K562 (cell line): ENCODE data around the gene ZNF143. TPM values are rescaled to one million over a fixed set of nuclear protein-coding genes. Genes with fewer than 3 reads are reported as not detected.

Source experiments
- ATAC-seq: fragments of 200-7000 bp; cut with Tn5 transposase; 3 replicates; pipeline ENCODE4 v1.9.1; 2020; ENCODE audit warnings: moderate library complexity
- BruUV-seq: library from RNA; stranded (reverse); fragments of 400-500 nt; replicated peaks from 2 replicates; lab custom pipeline; 2021; lab: Mats Ljungman, UMichigan
- CTCF ChIA-PET: fragments of 300-600 bp; formaldehyde crosslinking; extraction: SDS; loops from one replicate; lab custom pipeline; 2021; ENCODE audit warnings: low intra/inter-chr PET ratio; lab: Yijun Ruan, JAX
- POLR2A ChIA-PET: fragments of 300-600, 350-650 bp; sonication (Branson Sonifier 250); formaldehyde crosslinking; extraction: SDS; loops from one replicate; lab custom pipeline; 2021; ENCODE audit warnings: antibody characterized with exemption, inconsistent platforms; lab: Yijun Ruan, JAX
- DNase-seq, 4 experiments: peaks; one replicate each; pipeline versions ENCODE4 v3.0.0 to v3.0.0-alpha.2; 2011 to 2018; ENCODE audit warnings: low spot score in 3 of 4, mixed read lengths in 3 of 4; ENCODE audit errors: extremely low read depth in 1 of 4
- FAIRE-seq: peaks from 2 replicates; lab custom pipeline; 2011; peaks lifted over from hg19 to GRCh38; lab: Jason Lieb, UNC
- H2AFZ ChIP-seq: 2 replicates; pipeline ENCODE4 v1.6.0; 2011; ENCODE audit warnings: low read depth, low read length, control low read depth, inconsistent platforms
- H3K27ac ChIP-seq: fragments of 200-600 bp; 3 replicates; pipeline ENCODE4 v1.8.0; 2011; ENCODE audit warnings: low read depth, mild to moderate bottlenecking, control low read depth, inconsistent platforms, low read length, moderate library complexity, mixed read lengths; ENCODE audit errors: extremely low read depth
- H3K27me3 ChIP-seq, 2 experiments: fragments of 300-600 bp in 1 of 2; 2 replicates in 1 of 2; 3 replicates in 1 of 2; pipeline versions ENCODE4 v1.6.0 to v1.8.0; 2011; ENCODE audit warnings: inconsistent platforms in 2 of 2, low read length in 2 of 2, mild to moderate bottlenecking in 1 of 2, mixed read lengths in 1 of 2, moderate library complexity in 1 of 2; ENCODE audit not compliant: control insufficient read depth in 2 of 2, insufficient read depth in 2 of 2
- H3K36me3 ChIP-seq: fragments of 300-600 bp; 3 replicates; pipeline ENCODE4 v1.8.0; 2011; ENCODE audit warnings: mild to moderate bottlenecking, low read length, inconsistent platforms; ENCODE audit not compliant: control insufficient read depth, insufficient read depth
- H3K4me1 ChIP-seq, 2 experiments: fragments of 200-600 bp in 1 of 2; replicated peaks in 1 of 2; 2 replicates in 1 of 2; 3 replicates in 1 of 2; pipeline versions ENCODE4 v1.5.1 to v1.8.0; 2011; ENCODE audit warnings: inconsistent platforms in 2 of 2, low read length in 2 of 2, mild to moderate bottlenecking in 1 of 2, mixed read lengths in 1 of 2, moderate library complexity in 1 of 2; ENCODE audit not compliant: control insufficient read depth in 2 of 2, insufficient read depth in 2 of 2
- H3K4me2 ChIP-seq: 2 replicates; pipeline ENCODE4 v1.6.1; 2011; ENCODE audit warnings: low read length, control low read depth, inconsistent platforms, mixed read lengths; ENCODE audit not compliant: insufficient read depth
- H3K4me3 ChIP-seq: fragments of 200-600 bp; sonication (generic), shearing (Covaris generic); 2 replicates; pipeline ENCODE4 v1.5.1; 2016; ENCODE audit warnings: control low read depth, inconsistent platforms
- H3K79me2 ChIP-seq: fragments of 200-600 bp; 3 replicates; pipeline ENCODE4 v1.8.0; 2011; ENCODE audit warnings: low read length, inconsistent platforms; ENCODE audit not compliant: control insufficient read depth, insufficient read depth
- H3K9ac ChIP-seq, 2 experiments: 2 replicates each; pipeline versions ENCODE4 v1.6.0 to v1.6.1; 2011; ENCODE audit warnings: low read depth in 2 of 2, low read length in 2 of 2, control low read depth in 1 of 2, inconsistent platforms in 1 of 2, mild to moderate bottlenecking in 1 of 2, mixed read lengths in 1 of 2; ENCODE audit not compliant: insufficient read depth in 1 of 2
- H3K9me1 ChIP-seq: one replicate; pipeline ENCODE4 v1.6.0; 2011; ENCODE audit warnings: inconsistent platforms, mild to moderate bottlenecking, low read length, moderate library complexity; ENCODE audit not compliant: control insufficient read depth, insufficient read depth
- H3K9me3 ChIP-seq: replicated peaks from 2 replicates; pipeline ENCODE4 v1.5.1; 2011; ENCODE audit warnings: low read depth, low read length, inconsistent platforms; ENCODE audit not compliant: control insufficient read depth, insufficient read depth
- H4K20me1 ChIP-seq: replicated peaks from 2 replicates; pipeline ENCODE4 v1.6.1; 2011; ENCODE audit warnings: low read length, inconsistent platforms, mixed read lengths; ENCODE audit not compliant: control insufficient read depth, insufficient read depth
- HDAC6 ChIP-seq: IDR thresholded peaks from 2 replicates; pipeline ENCODE4 v1.6.1; 2012; ENCODE audit warnings: low read depth, mild to moderate bottlenecking, control low read depth, inconsistent platforms, low read length, moderate library complexity
- KHSRP ChIP-seq: fragments of 450-650 bp; IDR thresholded peaks from 2 replicates; pipeline ENCODE4 v1.6.1; 2017
- NR2F6 ChIP-seq: fragments of 450-650 bp; formaldehyde crosslinking; IDR thresholded peaks from 2 replicates; pipeline ENCODE4 v1.4.0; 2020; ENCODE audit warnings: mild to moderate bottlenecking
- SREBF1 ChIP-seq: fragments of 150-350 bp; IDR thresholded peaks from 2 replicates; pipeline ENCODE4 v1.6.1; 2014; ENCODE audit warnings: antibody characterized with exemption, low read depth, low read length, borderline replicate concordance
- ZNF717 ChIP-seq: fragments of 250-450 bp; sonication (Bioruptor Pico); IDR thresholded peaks from 2 replicates; pipeline ENCODE4 v1.5.0; 2021
- WGBS: fragments of 100-300 bp; shearing (Covaris generic); methylation state at CpG from one replicate; pipeline ENCODE4 v1.1.6; 2016; ENCODE audit warnings: low coverage, mixed read lengths; ENCODE audit not compliant: insufficient coverage; ENCODE audit errors: missing lambda C conversion rate; 5-methylcytosine and 5-hydroxymethylcytosine counted together
- in situ Hi-C: fragments of 300-500 bp; cut with MboI; formaldehyde crosslinking; loops from 4 replicates; pipeline ENCODE4 v1.15.0; 2018; ENCODE audit warnings: inconsistent platforms, mixed read lengths
- intact Hi-C: fragments of 100-400 bp; cut with micrococcal nuclease; formaldehyde crosslinking; loops from 2 replicates; pipeline ENCODE4 v1.14.2; 2022
- polyA plus RNA-seq, 8 experiments: library from polyadenylated mRNA; depleted of rRNA in 4 of 8; stranded (reverse) in 5 of 8; unstranded in 3 of 8; fragments of >200 nt; fragmentation: Nextera tagmentation in 2 of 8; fragmentation: Illumina TruSeq in 1 of 8; extraction: Ambion mirVana in 2 of 8; extraction: Trizol in 1 of 8; gene quantifications; 2 replicates each; pipeline versions ENCODE4 v1.2.1 to v1.2.3, GENCODE V29; 2011 to 2014; ENCODE audit warnings: inconsistent platforms in 1 of 8, missing spikeins in 1 of 8
- total RNA-seq, 7 experiments: library from RNA; depleted of rRNA in 6 of 7; stranded (reverse); fragments of >200 nt in 6 of 7; fragmentation: Illumina TruSeq in 2 of 7; extraction: Trizol in 2 of 7; gene quantifications; 2 replicates each; pipeline versions ENCODE4 v1.2.1 to v1.2.3, GENCODE V29; 2011 to 2021; ENCODE audit warnings: low replicate concordance in 1 of 7
- TF ChIP-seq, protein P1 (sequence below): fragments of 250-450 bp; sonication (Bioruptor Pico); IDR thresholded peaks from 2 replicates; pipeline ENCODE4 v1.8.0; 2022; ENCODE audit warnings: inconsistent platforms, mild to moderate bottlenecking, moderate library complexity, borderline replicate concordance
- TF ChIP-seq, protein P2 (sequence below): fragments of 450-650 bp; IDR thresholded peaks from 2 replicates; pipeline ENCODE4 v1.6.1; 2014; ENCODE audit warnings: low read depth, mild to moderate bottlenecking, moderate library complexity, borderline replicate concordance
- TF ChIP-seq, protein P3 (sequence below): fragments of 450-650 bp; IDR thresholded peaks from 2 replicates; pipeline ENCODE4 v1.6.1; 2016; ENCODE audit warnings: mild to moderate bottlenecking
- TF ChIP-seq, protein P4 (sequence below): fragments of 450-650 bp; IDR thresholded peaks from 2 replicates; pipeline ENCODE4 v1.7.1; 2018; ENCODE audit warnings: mild to moderate bottlenecking, low read depth; ENCODE audit not compliant: partially characterized antibody

The ZNF143 gene
- total and polyA plus RNA-seq, 9 of the 15 experiments (the other 6 are each of a cell fraction or from before 2014, with no cell fraction given) = 18.4 to 58.5 (median 27.1) TPM

DNA sequence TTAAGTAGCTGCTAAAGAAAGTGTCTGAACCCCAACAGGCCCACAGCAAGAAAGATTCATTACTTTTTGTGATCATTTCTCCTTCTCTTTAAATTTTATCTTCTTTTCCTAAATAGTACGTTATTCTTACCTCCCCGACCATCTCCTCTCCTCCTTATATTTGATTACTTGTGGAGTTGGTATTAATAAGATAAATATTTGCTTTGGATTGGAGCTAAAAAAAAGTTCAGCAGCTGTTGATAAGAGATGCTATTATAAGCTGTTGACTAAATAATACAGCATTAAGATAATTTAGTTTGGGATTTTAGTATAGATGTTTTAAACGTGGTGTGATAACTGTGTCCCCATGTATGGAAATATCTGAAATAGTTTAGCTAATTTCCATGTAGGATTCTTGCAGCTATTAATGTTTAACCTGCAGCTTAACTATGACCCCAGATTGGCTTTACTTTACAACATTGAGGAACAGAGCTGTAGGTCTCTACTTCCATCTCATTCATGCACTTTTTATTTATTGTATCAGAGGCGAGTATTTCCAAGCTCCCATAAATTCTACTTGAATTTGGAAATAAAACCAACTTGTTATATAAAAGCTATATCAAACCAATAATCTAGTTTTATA is 37.8 kb downstream of the ZNF143 start:
- DNase-seq (no peak), FAIRE-seq (no peak)
- POLR2A ChIA-PET = interaction anchor here (0.5 to 2.1 kb wide), 3 partner anchors 38 to 66 kb away, joined by 3 to 12 read pairs (median 3); partner anchors contain the start of gene ZNF143
- no peaks in the 10 kb centered on the region for H3K79me2 ChIP-seq
- CTCF ChIA-PET = no interaction called here
- TF ChIP-seq NR2F6 (CRISPR knock-in tag) = no peak
- TF ChIP-seq, protein P1, sequence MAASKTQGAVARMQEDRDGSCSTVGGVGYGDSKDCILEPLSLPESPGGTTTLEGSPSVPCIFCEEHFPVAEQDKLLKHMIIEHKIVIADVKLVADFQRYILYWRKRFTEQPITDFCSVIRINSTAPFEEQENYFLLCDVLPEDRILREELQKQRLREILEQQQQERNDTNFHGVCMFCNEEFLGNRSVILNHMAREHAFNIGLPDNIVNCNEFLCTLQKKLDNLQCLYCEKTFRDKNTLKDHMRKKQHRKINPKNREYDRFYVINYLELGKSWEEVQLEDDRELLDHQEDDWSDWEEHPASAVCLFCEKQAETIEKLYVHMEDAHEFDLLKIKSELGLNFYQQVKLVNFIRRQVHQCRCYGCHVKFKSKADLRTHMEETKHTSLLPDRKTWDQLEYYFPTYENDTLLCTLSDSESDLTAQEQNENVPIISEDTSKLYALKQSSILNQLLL (CRISPR knock-in tag) = no peak
- TF ChIP-seq SREBF1 = no peak
- no peak for TF ChIP-seq HDAC6
- TF ChIP-seq, protein P2, sequence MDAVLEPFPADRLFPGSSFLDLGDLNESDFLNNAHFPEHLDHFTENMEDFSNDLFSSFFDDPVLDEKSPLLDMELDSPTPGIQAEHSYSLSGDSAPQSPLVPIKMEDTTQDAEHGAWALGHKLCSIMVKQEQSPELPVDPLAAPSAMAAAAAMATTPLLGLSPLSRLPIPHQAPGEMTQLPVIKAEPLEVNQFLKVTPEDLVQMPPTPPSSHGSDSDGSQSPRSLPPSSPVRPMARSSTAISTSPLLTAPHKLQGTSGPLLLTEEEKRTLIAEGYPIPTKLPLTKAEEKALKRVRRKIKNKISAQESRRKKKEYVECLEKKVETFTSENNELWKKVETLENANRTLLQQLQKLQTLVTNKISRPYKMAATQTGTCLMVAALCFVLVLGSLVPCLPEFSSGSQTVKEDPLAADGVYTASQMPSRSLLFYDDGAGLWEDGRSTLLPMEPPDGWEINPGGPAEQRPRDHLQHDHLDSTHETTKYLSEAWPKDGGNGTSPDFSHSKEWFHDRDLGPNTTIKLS = no peak
- TF ChIP-seq, protein P3, sequence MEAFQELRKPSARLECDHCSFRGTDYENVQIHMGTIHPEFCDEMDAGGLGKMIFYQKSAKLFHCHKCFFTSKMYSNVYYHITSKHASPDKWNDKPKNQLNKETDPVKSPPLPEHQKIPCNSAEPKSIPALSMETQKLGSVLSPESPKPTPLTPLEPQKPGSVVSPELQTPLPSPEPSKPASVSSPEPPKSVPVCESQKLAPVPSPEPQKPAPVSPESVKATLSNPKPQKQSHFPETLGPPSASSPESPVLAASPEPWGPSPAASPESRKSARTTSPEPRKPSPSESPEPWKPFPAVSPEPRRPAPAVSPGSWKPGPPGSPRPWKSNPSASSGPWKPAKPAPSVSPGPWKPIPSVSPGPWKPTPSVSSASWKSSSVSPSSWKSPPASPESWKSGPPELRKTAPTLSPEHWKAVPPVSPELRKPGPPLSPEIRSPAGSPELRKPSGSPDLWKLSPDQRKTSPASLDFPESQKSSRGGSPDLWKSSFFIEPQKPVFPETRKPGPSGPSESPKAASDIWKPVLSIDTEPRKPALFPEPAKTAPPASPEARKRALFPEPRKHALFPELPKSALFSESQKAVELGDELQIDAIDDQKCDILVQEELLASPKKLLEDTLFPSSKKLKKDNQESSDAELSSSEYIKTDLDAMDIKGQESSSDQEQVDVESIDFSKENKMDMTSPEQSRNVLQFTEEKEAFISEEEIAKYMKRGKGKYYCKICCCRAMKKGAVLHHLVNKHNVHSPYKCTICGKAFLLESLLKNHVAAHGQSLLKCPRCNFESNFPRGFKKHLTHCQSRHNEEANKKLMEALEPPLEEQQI = no peak
- TF ChIP-seq KHSRP = no peak
- TF ChIP-seq, protein P4, sequence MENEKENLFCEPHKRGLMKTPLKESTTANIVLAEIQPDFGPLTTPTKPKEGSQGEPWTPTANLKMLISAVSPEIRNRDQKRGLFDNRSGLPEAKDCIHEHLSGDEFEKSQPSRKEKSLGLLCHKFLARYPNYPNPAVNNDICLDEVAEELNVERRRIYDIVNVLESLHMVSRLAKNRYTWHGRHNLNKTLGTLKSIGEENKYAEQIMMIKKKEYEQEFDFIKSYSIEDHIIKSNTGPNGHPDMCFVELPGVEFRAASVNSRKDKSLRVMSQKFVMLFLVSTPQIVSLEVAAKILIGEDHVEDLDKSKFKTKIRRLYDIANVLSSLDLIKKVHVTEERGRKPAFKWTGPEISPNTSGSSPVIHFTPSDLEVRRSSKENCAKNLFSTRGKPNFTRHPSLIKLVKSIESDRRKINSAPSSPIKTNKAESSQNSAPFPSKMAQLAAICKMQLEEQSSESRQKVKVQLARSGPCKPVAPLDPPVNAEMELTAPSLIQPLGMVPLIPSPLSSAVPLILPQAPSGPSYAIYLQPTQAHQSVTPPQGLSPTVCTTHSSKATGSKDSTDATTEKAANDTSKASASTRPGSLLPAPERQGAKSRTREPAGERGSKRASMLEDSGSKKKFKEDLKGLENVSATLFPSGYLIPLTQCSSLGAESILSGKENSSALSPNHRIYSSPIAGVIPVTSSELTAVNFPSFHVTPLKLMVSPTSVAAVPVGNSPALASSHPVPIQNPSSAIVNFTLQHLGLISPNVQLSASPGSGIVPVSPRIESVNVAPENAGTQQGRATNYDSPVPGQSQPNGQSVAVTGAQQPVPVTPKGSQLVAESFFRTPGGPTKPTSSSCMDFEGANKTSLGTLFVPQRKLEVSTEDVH = no peak
- TF ChIP-seq ZNF717 (CRISPR knock-in tag) = no peak
- TF ChIP-seq, all 486 proteins: peak for 0
- H3K4me1 ChIP-seq = peaks cover 0 to 6% of the 10 kb centered on the region in 2 experiments; a peak in 3 of 5 replicates
- H3K36me3 ChIP-seq = peaks cover 71% of the 10 kb centered on the region
- in situ Hi-C loops (no loop called here), intact Hi-C loops (no loop called here)
- H3K4me3 ChIP-seq = no peak overlapping the region
- H3K4me2 ChIP-seq = no peak overlapping the region
- no TSS peak for BruUV-seq
- WGBS = 65% methylated on average over 4 of the region's 4 CpGs
- no peaks in the 10 kb centered on the region for H3K9me1 ChIP-seq
- no peak overlapping the region for H2AFZ ChIP-seq
- H3K9me3 ChIP-seq = no peaks in the 10 kb centered on the region
- no peak for ATAC-seq
- H3K9ac ChIP-seq = no peak overlapping the region
- H3K27ac ChIP-seq = no peak overlapping the region
- H3K27me3 ChIP-seq = no peaks in the 10 kb centered on the region
- H4K20me1 ChIP-seq = no peaks in the 10 kb centered on the region
